ENCODE results near the gene VAMP8.
"Not testable (repeated sequence)": the region's sequence is repeated elsewhere in the genome, so short reads cannot be mapped to it uniquely, and the experiment has no call there.

Gene VAMP8

GRCh38 chr2:85547089-85547858 lies 30.1 kb upstream of the VAMP8 start:
- DNase-seq: no peak

- no peak for DNase-seq
Observed at GRCh38 chr2:85547859-85548607, 29.4 kb upstream of the VAMP8 start.

DNA sequence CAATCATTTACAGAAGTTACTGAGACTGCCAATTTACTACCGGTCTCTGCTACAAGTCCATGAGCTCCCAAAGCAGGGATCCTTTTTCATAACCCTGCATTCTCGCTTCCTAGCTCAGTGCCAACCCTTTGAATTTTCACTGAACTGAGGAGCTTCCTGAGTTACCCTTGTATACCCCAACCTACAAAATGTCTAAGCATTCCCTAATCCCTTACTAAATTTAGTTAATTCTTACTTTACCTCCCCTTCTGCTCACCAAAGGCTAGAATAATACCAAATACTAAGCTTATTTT lies 28.8 kb upstream of the VAMP8 start:
- no peak for DNase-seq

DNA sequence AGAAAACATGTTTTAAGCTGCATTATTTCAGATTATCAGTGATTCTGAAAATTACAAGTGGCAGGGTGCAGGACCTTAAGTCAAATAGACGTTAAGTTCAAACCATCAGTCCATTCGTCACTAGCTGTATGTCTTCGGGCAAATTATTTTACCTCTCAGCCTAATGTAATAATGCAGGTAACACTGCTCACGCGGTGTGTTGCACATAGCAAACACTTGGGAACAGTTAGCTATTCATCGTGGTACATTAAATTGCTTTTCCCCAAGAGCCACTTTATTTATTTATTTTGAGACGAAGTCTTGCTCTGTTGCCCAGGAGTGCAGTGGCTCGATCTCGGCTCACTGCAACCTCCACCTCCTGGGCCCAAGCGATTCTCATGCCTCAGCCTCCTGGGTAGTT lies 28.3 kb upstream of the VAMP8 start:
- no peak for DNase-seq

GRCh38 chr2:85549826-85550225 lies 27.6 kb upstream of the VAMP8 start:
- DNase-seq: no peak

DNA sequence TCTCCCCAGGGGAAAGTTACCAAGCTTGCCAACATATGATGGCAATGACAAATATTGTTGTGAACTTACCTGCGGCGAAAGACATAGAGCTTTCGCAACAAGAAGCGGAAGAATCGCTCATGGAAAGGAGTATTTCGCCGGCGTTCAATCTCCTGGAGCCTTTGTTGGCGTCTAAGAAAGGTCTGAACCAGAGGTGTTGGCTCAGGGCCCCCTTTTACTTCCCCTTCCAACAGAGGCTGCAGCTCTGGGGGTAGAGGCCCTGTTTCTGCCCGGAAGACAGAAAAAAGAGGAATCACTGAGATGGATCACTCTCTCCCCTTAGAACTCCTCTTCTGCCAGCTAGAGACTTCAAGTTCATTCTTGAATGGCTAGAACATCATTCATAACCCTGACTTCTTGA lies 26.9 kb upstream of the VAMP8 start:
- no peak for DNase-seq

DNA sequence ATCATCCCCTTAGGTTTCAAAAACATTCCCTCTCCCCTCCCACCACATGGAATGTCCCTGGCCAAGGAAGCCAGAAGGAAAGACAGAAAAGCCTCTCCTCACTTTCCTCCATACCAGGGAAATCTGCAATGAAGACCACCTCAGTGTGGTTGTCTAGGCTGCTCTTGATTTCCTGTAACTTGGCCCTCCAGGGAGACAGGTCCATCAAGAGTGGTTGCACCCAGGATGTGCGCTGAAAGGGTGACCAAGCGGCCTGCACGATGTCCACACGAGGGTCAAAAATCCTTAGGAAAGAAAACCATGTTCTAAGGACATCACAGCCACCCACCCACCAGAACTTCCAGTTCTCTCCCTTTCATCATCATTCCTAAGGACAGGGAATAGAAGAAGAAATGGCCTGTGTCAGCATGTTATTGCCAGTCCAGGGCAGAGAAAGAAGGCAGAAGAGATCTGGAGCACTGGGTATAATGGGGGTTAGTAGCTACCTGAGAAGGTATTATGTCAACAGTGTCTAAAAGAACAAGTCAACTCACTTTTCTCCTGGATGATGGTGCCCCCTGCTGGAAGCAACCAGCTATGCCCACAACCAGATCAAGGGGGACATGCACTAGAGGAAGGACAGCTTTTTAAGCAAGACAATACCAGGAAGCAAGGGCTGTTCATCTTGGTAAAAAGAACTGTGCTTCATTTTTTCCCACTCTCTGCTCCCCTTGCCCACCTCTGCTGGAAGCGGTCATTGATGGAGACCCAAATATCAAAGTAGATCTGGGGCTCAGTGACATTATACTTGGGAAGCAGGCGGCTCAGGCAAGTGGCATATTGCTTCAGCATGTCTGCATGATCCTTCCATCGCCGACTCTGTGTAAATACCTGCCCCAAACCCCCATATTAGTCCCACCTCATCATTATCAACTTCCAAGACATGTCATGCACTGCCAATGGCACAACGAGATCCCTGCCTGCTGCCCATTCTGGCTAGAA lies 25.4 kb upstream of the VAMP8 start:
- DNase-seq: peak; percentile 67 to 89 (median 82)

- no peak for DNase-seq
Observed at GRCh38 chr2:85553184-85553583, 24.2 kb upstream of the VAMP8 start.

- DNase-seq: no peak
Observed at GRCh38 chr2:85554980-85555612, 22.3 kb upstream of the VAMP8 start.

GRCh38 chr2:85557130-85557529 lies 20.3 kb upstream of the VAMP8 start:
- no peak for DNase-seq

- DNase-seq: no peak
Observed at GRCh38 chr2:85558160-85558559, 19.2 kb upstream of the VAMP8 start.

DNA sequence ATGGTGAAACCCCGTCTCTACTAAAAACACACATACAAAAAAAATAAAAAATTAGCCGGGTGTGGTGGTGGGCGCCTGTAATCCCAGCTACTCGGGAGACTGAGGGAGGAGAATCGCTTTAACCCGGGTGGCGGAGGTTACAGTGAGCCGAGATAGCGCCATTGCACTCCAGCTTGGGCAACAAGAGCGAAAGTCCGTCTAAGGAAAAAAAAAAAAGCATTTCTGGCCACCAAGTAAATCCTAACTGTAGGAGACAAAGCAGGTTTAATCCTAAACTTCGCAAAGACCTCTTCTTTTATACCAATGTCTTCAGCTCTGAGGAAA lies 17.0 kb upstream of the VAMP8 start:
- DNase-seq: not testable (repeated sequence)

GRCh38 chr2:85560812-85561279 lies 16.5 kb upstream of the VAMP8 start:
- DNase-seq: no peak

- peak; percentile 85 to 95 (median 91) for DNase-seq
Observed at GRCh38 chr2:85561280-85562212, 15.8 kb upstream of the VAMP8 start, which contains the start of gene GGCX. Gene GGCX (minus strand): TSS chr2:85561493. CDS start chr2:85561428, 65 bp downstream.

GRCh38 chr2:85564144-85564563 lies 13.2 kb upstream of the VAMP8 start:
- DNase-seq: no peak

DNA sequence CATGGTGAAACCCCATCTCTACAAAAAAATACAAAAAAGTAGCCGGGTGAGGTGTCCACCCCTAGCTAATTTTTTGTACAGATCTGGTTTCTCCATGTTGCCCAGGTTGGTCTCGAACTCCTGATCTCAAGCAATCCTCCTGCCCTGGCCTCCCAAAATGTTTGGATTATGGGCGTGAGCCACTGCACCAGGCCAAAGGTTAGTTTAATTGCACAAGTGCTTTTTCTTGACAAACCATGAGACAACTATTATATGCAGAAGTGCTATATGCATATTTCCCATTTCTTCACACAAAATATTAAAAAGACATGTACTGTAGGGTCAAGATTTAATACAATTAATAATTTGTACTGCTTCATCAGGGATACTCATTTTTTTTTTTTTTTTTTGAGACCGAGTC lies 11.1 kb upstream of the VAMP8 start:
- no peak for DNase-seq

DNA sequence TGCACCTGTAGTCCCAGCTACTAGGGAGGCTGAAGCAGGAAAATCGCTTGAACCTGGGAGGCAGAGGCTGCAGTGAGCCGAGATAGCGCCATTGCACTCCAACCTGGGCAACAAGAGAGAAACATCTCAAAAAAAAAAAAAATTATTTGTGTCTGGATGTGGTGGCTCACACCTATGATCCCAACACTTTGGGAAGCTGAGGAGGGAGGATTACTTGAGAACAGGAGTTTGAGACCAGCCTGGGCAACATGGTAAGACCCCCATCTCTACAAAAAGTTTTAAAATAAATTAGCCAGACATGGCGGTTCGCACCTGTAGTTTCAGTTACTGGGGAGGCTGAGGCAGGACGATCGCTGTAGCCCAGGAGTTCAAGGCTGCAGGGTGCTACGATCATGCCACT lies 1.6 kb upstream of the VAMP8 start:
- DNase-seq: no peak

- DNase-seq: no peak
Observed at GRCh38 chr2:85577063-85577385, 362 bp upstream of the VAMP8 start.

GRCh38 chr2:85578243-85579180 lies 1.1 kb downstream of the VAMP8 start:
- peak in 1 of 5 donors; percentile 14 for DNase-seq

DNA sequence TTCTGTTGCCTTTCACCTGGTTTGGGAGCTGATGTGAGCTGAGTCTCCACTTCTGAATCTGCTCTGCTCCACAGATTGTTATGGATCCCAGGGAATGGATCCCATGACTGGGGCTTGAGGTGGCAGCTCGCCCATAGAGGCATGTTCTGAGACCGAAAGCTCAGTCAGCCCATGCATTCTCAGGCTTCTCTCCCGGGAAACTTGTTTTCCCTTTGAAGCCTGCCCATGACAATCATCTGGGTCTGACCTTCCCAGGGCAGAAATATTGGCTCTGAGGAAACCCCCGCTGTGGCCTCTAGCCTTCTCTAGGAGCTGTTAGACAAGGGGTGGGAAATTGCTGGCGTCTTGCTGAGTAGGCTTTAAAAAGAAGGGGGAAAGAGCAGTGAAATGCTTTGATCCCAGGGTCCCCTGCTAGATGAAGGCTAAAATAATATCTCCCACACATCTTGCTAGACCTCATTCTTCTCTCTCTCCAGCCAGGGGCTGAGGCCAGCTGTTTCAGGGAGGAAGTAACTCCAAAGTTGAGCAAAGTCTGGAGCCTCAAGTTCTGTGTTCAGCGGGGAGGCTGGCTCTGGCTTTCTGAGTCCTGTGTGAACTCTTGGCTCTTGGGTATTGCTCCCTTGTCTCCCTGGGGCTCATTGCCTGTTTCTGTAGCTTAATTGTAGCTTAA lies 2.0 kb downstream of the VAMP8 start:
- DNase-seq: no peak
